DLD1 (cell line): ENCODE data around the gene HADH.
"Not testable (repeated sequence)": the region's sequence is repeated elsewhere in the genome, so short reads cannot be mapped to it uniquely, and the experiment has no call there.

Experiments used
- in situ Hi-C: cut with HindIII; loops from 2 replicates; pipeline ENCODE4 v1.10.0; 2017; ENCODE audit warnings: low sequenced_read_pairs

HADH gene

DNA sequence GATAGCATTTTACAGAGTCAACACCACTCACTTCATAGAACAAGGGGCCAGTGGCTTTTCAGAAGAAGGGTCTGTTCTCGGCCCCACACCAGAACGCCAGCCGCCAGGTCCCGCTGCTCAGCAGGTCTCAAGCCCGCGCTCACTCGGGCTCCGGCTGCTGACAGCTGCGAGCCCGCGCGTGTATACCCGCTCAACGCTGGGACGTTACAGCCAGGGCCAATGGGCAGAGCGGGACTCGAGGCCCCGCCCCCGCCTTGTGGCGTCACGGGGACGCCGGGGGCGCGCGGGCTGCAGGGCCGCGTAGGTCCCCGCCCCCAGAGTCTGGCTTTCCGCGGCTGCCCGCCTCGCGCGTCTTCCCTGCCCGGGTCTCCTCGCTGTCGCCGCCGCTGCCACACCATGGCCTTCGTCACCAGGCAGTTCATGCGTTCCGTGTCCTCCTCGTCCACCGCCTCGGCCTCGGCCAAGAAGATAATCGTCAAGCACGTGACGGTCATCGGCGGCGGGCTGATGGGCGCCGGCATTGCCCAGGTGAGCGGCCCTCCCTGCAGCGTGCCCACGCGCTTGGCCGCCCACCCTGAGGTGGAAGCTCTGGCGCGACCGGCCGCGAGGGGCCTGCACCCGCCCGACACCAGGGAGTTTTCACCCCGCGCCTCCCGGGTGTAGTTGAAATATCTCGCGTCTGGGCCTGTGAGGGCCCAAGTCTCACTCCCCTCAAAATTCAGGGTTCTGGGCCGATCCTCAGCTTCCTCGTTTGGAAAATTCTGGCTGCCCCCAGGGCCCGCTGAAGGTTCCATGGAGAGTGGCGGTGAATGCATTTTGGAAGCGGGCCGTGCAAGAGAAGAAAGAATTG is at the start of gene HADH:
TSS of gene HADH (plus strand) at position 353 of the 850 bp plus-strand sequence. CDS start at position 397, 44 bp downstream.
- in situ Hi-C loops = no loop called here

DNA sequence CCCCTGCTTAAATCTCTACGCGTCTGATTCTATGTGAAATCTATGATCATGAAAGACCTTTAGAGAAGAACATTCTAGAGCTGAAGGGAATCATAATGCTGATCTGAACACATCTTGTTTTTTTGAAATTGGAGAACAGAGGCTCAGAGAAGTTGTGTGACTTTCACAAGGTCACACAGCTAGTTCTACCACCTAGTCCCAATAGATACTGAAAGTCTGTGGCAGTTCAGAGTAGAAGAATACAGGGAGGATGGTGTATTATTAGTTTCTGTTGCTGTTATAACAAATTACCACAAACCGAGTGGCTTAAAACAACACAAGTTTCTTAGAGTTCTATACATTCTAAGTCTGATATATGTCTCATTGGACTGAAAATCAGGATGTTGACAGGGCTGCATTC is 43.9 kb upstream of the HADH start:
- in situ Hi-C loops = no loop called here

DNA sequence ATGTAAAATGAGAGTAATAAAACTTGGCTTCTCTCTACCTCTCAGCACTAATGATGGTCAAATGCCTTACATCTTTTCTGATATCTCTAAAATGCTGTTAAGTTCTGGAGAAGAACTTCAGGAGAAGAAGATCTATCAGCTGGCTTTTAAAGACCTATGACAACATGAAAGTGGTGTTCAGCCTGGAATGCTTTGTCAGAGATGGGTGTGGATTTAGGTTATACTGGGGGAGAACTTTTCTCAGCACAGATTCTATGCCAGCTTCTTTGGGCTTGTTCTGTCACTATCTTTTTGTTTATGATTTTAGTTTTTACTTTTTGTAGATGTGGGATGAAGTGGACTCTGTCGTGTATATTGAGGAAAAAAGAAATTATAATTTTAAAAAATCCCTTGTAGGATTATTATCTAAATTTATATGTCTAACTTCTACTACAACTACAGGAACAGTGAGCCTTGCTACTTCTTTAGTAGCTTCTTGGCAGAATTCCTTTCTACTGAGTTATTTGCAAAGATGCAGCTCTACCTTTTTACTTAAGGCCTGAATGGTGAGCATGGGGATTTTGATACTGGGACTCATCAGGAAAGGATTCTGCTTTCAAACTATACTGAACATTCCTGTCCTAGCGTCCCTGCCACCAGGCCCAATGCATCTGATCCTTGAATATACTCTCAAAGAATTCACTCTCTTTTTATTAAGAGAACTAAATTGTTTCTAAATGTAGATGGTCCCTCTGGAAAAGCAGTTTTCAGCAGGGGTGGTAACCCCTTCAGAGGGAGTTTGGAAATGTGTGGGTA is 38.7 kb upstream of the HADH start:
- in situ Hi-C loops = no loop called here

DNA sequence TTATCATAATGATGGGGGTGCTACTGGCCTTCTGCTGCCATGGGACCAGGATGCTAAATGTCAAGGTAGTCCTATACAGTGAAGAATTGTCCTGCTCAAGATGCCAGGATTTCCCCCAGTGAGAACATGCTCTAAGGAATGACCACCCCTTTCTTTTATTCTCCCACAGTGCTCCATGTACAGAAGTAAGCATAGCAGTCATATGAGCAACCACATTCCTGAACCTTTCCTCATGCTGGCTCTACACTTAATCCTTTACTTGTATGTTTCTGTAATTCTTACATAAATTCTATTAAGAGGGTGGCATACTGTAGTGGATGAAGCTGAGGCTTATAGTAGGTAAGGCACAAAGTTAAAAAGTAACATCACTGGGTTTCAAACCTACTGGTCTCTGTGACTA is 38.1 kb upstream of the HADH start:
- in situ Hi-C loops = no loop called here

DNA sequence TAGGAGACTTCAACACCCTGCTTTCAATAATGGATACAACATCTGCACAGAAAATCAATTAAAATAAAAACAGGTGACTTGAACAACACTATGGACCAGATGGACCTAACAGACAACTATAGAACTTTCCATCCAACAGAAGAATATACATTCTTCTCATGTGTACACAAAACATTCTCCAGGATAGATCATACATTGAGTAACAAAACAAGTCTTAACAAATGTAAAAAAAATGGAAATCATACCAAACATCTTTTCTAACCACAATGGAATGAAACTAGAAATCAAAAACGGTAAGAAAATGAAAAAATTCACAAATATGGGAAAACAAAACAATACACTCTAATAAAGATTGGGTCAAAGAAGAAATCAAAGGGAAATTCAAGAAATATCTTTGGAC is 33.7 kb upstream of the HADH start:
- in situ Hi-C loops = no loop called here

DNA sequence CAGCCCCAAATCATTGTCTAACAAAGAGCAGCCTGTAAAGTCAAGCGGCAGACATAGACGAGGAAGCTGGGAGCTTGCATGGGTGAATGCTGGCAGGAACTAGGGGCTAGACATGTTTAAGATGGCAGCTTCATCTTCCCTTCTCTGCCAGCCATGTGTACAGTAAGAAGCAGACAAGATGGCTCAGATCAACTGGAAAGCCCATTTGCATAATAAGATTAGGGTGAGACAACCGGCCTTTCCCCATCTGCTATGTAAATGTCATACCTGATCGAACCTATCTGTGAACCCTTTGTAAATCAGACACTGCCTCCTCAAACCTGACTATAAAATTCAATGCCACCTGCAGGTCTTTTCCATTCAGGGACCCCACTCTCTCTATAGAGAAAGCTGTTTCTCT is 22.8 kb upstream of the HADH start:
- in situ Hi-C loops = no loop called here

DNA sequence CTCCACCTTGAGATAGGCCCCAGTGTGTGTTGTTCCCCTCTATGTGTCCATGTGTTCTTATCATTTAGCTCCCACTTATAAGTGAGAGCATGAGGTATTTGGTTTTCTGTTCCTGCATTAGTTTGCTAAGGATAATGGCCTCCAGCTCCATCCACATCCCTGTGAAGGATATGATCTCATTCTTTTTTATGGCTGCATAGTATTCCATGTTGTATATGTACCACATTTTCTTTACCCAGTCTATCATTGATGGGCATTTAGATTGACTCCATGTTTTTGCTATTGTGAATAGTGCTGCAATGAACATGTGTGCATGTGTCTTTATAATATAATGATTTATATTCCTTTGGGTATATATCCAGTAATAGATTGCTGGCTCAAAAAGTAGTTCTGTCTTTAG is 22.2 kb upstream of the HADH start:
- in situ Hi-C loops = not testable (repeated sequence)

DNA sequence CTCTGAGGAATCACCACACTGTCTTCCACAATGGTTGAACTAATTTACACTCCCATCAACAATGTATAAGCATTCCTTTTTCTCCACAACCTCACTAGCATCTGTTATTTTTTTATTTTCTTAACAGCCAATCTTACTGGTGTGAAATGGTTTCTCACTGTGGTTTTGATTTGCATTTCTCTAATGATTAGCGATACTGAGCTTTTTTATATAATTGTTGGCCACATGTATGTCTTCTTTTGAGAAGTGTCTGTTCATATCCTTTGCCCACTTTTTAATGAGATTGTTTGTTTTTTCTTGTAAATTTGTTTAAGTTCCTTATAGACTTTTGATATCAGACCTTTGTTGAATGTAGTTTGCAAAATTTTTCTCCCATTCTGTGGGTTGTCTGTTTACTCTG is 21.8 kb upstream of the HADH start:
- in situ Hi-C loops = not testable (repeated sequence)

DNA sequence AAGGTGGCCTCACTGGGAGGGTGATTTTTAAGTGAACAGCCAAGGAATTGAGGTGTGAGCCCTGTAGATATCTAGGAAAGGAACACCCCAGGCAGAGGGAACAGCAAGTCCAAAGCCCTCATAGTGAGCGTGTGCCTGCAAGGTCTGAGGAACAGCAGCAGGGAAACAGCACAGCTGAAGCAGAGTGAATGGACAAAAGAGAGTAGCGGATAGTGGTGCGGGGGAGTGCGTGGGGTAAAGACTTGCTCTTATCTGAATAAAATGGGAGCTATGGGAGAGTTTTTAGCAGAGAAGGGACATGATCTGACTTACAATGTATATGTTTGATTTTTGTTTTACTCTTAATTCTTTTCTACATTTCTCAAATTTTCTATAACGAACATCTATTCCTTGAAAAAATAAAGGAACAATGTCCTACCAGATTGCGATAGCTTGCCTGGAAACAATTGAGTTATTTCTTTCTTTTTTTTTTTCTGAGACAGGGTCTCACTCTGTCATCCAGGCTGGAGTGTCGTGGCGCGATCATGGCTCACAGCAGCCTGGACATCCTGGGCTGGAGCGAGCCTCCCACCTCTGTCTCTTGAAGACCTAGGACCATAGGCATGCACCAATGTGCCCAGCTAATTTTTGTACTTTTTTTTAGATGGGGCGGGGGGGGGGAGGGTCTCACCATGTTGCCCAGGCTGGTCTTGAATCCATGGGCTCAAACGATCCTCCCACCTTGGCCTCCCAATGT is 19.5 kb upstream of the HADH start:
- in situ Hi-C loops = no loop called here

DNA sequence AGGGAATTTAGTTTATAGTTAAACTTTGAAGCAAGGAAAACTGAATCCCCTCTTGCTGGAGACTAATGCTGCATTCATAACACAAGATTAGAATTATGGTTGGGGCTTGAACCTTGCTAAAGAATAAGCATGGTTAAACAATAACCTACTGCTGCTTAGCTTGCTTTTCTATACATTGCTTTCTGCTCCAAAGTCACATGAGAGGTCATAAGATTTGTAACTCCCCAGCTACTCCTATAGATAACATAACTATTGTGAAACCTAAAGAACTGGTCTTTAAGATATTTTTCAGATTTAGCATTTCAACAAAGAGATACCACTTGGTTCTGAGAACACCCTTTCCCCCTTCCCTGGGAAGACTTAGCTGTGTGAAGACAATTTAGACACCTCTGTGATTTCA is 17.1 kb upstream of the HADH start:
- in situ Hi-C loops = no loop called here

DNA sequence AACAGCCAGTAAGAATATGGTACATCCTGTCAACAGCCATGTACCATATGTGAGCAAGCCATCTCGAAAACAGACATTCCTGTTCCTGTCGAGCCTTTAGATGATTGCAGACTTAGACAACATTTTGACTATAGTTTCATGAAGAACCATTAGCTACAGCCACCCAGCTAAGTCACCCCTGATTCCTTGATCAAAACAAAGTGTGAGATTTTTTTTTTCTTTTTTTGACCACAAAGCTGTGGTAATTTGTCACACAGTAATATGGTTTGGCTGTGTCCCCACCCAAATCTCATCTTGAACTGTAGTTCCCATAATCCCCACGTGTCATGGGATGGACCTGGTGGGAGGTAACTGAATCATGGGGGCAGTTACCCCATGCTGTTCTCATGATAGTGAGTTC is 15.2 kb upstream of the HADH start:
- in situ Hi-C loops = no loop called here

DNA sequence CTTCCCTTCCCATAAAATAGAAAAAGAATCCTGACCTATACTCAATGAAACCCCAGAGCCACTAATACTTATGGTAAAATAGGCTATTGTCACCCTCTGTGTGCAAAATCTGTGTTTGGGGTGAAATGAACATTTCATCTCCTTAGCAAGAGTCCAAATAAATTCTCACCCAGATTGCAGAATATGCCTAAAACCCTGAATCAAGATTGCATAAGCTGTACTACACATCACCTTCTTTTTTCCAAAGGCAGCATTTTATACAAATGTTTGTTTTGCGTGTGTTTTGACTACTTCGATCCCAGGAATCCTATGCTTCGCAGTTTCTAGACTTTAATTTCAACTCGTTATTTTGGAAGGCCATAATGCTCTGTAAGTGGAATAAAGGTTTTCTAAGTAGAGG is 12.2 kb upstream of the HADH start:
- in situ Hi-C loops = no loop called here

DNA sequence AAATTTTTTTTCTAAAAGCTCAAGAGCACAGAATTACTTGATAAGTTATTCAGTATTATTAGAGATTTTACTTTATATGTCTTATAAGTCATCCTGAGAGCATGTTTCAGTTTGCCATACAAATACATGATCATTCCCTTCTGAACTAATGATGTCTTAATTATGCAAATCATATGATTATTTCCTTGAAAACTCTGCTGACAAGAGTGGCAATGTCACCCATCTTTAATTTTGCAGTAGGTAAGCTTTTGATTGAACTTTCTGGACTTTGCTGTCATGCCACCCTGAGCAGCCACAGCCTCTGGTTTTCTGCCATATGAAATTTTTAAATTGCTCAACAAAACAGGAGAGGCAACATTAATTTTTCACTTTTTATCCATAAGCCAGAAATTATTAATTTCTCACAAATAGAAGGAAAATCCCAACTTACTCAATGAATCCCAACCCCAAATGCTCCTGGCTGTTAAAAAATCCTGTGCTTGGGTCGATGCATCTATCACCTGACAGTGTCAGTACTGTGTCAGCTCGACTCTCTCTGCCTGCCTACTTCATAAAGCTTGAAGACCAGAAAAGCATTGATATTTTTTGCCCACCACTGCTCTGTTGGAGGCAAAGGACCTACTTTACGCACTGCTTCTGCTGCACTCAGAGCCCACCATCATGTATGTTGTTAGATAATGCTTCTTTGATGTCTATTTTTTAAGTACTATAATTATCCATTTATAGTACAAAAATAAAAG is 11.6 kb upstream of the HADH start:
- in situ Hi-C loops = no loop called here

DNA sequence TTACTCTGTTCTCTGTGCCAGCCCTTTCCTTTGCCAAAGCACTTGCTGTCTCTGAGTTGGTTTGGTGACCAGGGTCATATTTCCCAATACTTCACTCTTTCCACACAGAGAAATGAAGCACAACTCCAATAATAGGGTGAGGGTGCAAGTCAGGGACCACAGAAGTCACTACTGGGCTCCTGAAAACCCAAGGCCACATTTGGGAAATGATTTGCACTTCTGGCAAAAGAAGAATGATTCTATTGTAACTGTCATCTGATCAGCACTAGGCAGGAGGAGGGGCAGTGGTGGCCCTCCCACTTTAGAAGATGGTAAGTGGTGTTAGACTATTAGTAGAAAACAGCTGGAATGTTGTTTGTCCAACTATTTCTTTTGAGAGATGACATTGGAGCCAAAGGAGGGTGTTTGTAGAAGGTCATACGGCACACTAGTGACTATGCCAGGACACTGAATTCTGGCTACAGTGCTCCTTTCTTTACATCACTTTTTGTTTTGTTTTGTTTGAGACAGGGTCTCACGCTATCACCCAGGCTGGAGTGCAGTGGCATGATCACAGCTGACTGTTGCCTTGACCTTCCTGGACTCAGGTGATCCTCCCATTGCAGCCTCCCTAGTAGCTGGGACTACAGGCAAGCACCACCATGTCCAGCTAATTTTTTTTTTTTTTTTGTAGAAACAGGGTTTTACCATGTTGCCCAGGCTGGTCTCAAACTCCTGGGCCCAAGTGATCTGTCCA is 10.8 kb upstream of the HADH start:
- in situ Hi-C loops = no loop called here

DNA sequence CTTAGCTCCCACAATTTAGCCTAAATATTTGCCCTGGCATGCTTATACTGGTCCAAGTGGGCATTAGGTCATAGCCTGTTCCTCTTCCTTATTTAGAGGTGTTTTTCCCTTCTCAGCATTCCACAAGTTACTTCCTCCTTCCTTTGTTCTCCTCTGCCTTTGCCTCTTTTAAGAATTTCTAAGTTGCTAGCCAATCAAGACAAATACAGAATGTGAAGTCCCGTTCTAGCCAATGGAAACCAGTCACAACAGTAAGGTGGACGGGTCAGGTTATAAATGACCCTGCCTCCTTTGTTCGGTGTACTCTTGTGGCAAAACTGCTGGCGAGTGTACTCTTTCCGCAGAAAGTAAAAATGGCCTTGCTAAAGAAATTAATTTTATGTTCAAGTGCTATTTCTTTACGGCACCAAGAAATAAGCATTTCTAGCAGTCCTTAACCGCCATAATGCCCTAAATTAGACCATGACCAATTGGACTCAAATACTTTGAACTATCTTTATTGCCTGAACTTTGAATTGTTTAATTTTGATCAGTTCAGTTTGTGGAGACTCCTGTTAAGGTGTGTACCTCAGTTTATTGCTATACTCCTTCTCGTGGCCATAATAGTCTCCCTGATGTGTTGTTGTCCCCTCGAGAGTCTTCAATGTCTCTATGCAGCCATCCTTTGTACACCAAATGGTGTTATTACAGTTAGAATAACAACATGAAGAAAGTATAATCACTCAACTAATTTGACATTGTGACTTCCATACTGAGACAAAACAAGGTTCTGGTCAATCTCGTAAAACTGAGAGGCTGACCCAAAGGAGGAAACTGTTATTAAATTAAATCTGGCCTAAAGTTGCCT is 1.6 kb upstream of the HADH start:
- in situ Hi-C loops = no loop called here

DNA sequence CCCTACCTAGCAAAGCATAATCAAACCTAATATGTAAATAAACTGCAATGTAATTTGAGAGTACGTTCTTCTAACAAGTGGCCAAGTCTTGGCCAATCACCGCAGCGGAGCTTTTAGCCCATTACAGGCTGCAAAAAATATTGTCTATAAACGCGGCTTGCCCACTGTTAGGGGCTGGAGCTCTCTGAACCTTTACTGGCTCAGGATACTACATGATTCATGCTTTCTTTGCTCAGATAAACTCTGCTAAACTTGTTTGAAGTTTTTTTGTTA is 990 bp upstream of the HADH start:
- in situ Hi-C loops = no loop called here

DNA sequence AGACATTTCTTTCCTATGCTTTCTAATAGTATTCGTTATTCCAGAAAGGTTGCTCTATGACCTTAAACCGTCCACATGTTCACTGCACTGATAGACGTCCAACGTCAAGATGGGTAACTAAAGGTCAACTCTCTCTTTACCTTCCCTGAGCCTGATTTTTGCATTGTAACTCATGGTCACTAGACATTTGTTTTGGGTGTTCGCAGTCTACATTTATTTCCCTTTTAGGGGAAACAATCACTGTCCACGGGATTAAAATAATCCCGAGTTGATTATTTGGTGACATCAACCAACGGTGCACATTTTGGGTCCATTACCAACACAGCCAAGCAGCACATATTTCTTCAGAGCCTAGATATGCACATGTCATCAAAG is 540 bp upstream of the HADH start:
- in situ Hi-C loops = no loop called here

DNA sequence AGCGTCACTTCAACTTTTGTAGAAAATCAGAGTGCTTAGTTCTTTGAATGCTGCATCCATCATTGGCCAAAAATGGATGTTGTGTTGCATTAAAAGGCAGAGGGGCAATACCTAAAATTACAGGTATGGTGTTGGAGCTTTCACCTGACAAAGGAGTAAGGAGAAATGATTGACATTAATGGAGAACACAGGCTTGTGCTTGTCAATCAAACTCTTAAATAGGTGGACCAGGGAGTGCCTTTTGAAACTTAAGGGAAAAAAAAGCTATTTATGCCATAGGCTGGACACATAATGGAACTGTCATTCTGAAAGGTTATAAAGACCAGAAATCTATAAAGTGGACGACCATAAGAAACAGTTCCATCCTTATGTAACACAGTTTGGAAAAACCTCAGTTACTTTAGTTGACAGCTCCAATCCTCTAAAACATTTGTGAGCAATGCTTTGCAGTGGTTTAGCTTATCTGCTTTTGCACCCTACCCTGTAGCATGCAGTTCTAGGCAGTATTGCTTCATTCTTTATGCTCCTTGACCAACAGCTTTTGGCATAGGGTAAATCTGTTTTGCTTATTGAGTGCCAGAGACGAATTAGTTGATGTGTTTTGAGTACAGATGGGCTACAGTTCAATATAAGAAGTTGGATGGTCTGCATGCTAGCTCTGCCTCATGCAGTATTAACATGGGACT is 2.4 kb downstream of the HADH start:
- in situ Hi-C loops = no loop called here

DNA sequence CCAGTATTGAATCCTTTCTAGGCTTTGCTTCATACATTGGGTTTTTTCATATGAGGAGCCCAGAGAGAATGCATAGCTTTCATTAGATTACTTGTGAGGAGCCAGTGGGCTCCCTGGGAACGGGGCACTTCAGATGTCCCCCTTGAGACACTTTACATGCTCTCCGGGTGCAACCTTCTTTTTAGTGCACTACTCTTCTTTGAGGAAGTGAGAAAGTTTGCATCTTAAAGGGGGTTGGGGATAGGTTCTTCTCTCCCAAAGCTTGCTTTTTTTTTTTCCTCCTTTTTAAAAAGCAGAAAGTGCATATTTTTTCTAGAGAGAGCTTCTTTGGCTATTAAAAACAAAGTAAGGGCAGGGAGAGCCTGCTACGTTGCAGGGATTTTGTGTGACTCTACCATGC is 4.3 kb downstream of the HADH start:
- in situ Hi-C loops = no loop called here
